Loucy (cell line): ENCODE data around the gene NUMB.

Source experiments
- H2AFZ ChIP-seq: fragments of 200-600 bp; sonication (generic); 2 replicates; pipeline ENCODE4 v1.6.0; 2016; ENCODE audit warnings: antibody characterized with exemption, mild to moderate bottlenecking, low read length, moderate library complexity
- H3F3A ChIP-seq: fragments of 200-600 bp; 2 replicates; pipeline ENCODE4 v1.6.0; 2016; ENCODE audit warnings: antibody characterized with exemption, low read depth, mild to moderate bottlenecking
- H3K27me3 ChIP-seq: fragments of 200-600 bp; sonication (generic); 2 replicates; pipeline ENCODE4 v1.6.1; 2014; ENCODE audit warnings: low read length, mild to moderate bottlenecking; ENCODE audit not compliant: insufficient read depth, poor library complexity, severe bottlenecking
- H3K36me3 ChIP-seq: fragments of 200-600 bp; sonication (generic); 2 replicates; pipeline ENCODE4 v1.6.1; 2016; ENCODE audit warnings: low read length; ENCODE audit not compliant: insufficient read depth
- H3K4me1 ChIP-seq: fragments of 200-600 bp; sonication (generic); 2 replicates; pipeline ENCODE4 v1.5.1; 2014; ENCODE audit warnings: low read length, mild to moderate bottlenecking; ENCODE audit not compliant: insufficient read depth, poor library complexity, severe bottlenecking
- H3K4me2 ChIP-seq: fragments of 200-600 bp; sonication (generic); 2 replicates; pipeline ENCODE4 v1.6.0; 2014; ENCODE audit warnings: antibody characterized with exemption, low read length, low read depth, mild to moderate bottlenecking; ENCODE audit not compliant: poor library complexity, severe bottlenecking
- H3K4me3 ChIP-seq: fragments of 200-600 bp; sonication (generic); 2 replicates; pipeline ENCODE4 v1.5.1; 2014; ENCODE audit warnings: low read length, mild to moderate bottlenecking, mixed read lengths; ENCODE audit not compliant: poor library complexity, severe bottlenecking
- H3K79me2 ChIP-seq: fragments of 200-600 bp; sonication (generic); 2 replicates; pipeline ENCODE4 v1.6.1; 2014; ENCODE audit warnings: low read length; ENCODE audit not compliant: insufficient read depth
- H3K9ac ChIP-seq: fragments of 200-600 bp; sonication (generic); 2 replicates; pipeline ENCODE4 v1.6.0; 2014; ENCODE audit warnings: mild to moderate bottlenecking, low read depth, low read length, moderate library complexity; ENCODE audit not compliant: poor library complexity, severe bottlenecking
- H3K9me2 ChIP-seq: fragments of 200-600 bp; sonication (generic); replicated peaks from 2 replicates; pipeline ENCODE4 v1.6.1; 2016; ENCODE audit warnings: low read depth, low read length, mixed read lengths
- H3K9me3 ChIP-seq: fragments of 200-600 bp; sonication (generic); 2 replicates; pipeline ENCODE4 v1.6.1; 2014; ENCODE audit warnings: mild to moderate bottlenecking, antibody characterized with exemption, low read length, low read depth; ENCODE audit not compliant: insufficient read depth
- H4K20me1 ChIP-seq: fragments of 200-600 bp; sonication (generic); 2 replicates; pipeline ENCODE4 v1.6.0; 2014; ENCODE audit warnings: antibody characterized with exemption, low read length, mild to moderate bottlenecking; ENCODE audit not compliant: insufficient read depth, poor library complexity, severe bottlenecking
- EZH2phosphoT487 ChIP-seq: fragments of 200-600 bp; IDR thresholded peaks from 2 replicates; pipeline ENCODE4 v1.6.1; 2018; ENCODE audit warnings: antibody characterized with exemption, mild to moderate bottlenecking, moderate library complexity, borderline replicate concordance
- TF ChIP-seq, protein P1 (sequence below): fragments of 200-600 bp; sonication (generic); conservative IDR thresholded peaks from 2 replicates; pipeline ENCODE4 v1.5.1; 2014; ENCODE audit warnings: mild to moderate bottlenecking, antibody characterized with exemption, low read length

The NUMB gene

GRCh38 chr14:73375861-73376260, 82.5 kb downstream of the NUMB start:
- peaks cover 14% of the 10 kb centered on the region; the same call in 1 of the 2 replicates for H3K79me2 ChIP-seq
- TF ChIP-seq, protein P1, sequence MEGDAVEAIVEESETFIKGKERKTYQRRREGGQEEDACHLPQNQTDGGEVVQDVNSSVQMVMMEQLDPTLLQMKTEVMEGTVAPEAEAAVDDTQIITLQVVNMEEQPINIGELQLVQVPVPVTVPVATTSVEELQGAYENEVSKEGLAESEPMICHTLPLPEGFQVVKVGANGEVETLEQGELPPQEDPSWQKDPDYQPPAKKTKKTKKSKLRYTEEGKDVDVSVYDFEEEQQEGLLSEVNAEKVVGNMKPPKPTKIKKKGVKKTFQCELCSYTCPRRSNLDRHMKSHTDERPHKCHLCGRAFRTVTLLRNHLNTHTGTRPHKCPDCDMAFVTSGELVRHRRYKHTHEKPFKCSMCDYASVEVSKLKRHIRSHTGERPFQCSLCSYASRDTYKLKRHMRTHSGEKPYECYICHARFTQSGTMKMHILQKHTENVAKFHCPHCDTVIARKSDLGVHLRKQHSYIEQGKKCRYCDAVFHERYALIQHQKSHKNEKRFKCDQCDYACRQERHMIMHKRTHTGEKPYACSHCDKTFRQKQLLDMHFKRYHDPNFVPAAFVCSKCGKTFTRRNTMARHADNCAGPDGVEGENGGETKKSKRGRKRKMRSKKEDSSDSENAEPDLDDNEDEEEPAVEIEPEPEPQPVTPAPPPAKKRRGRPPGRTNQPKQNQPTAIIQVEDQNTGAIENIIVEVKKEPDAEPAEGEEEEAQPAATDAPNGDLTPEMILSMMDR = no peak
- no peak for TF ChIP-seq EZH2phosphoT487
- H4K20me1 ChIP-seq = no peaks in the 10 kb centered on the region

GRCh38 chr14:73374218-73374617, 84.1 kb downstream of the NUMB start:
- no peak overlapping the region for H3K4me3 ChIP-seq
- H3K9me3 ChIP-seq = no peaks in the 10 kb centered on the region
- no peak overlapping the region for H2AFZ ChIP-seq
- no peaks in the 10 kb centered on the region for H3K36me3 ChIP-seq
- H3K27me3 ChIP-seq = no peaks in the 10 kb centered on the region
- H3F3A ChIP-seq = no peaks in the 10 kb centered on the region
- no peaks in the 10 kb centered on the region for H4K20me1 ChIP-seq
- H3K9me2 ChIP-seq = no peaks in the 10 kb centered on the region
- TF ChIP-seq, protein P1 = no peak
- no peak for TF ChIP-seq EZH2phosphoT487
- H3K4me1 ChIP-seq = no peaks in the 10 kb centered on the region
- H3K9ac ChIP-seq = no peak overlapping the region
- H3K79me2 ChIP-seq = peaks cover 14% of the 10 kb centered on the region; the same call in 1 of the 2 replicates
- H3K4me2 ChIP-seq = no peak overlapping the region

More at GRCh38 chr14:73375861-73376260, 82.5 kb downstream of the NUMB start:
- Histone ChIP-seq H2AFZ (no peak overlapping the region), H3K36me3 (no peaks in the 10 kb centered on the region), H3K9me3 (no peaks in the 10 kb centered on the region), H3F3A (no peaks in the 10 kb centered on the region), H3K9me2 (no peaks in the 10 kb centered on the region), H3K4me1 (no peaks in the 10 kb centered on the region), H3K27me3 (no peaks in the 10 kb centered on the region), H3K4me3 (no peak overlapping the region), H3K9ac (no peak overlapping the region), H3K4me2 (no peak overlapping the region)

DNA sequence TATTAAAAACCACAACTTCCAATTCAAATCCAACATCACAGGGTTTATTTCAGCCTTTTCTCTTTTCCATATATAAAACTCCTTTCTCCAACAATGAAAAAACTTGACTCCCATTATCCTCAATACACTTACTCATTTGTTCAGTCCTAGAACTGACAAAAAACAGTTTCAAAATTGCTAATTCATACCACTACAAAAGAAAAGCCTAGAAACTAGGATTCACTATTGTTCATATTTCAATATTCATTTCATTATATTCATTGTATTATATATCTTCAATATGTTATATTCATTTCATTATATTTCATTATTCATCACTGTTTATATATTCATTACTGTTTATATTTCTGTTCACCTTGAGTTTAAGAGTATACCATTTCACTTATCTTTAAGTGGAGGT, 85.8 kb downstream of the NUMB start:
- no peaks in the 10 kb centered on the region for H3K27me3 ChIP-seq
- peaks cover 14% of the 10 kb centered on the region; the same call in 1 of the 2 replicates for H3K79me2 ChIP-seq
- no peaks in the 10 kb centered on the region for H3K9me3 ChIP-seq
- no peak overlapping the region for H3K4me2 ChIP-seq
- no peaks in the 10 kb centered on the region for H3K36me3 ChIP-seq
- H4K20me1 ChIP-seq = no peaks in the 10 kb centered on the region
- no peak overlapping the region for H3K4me3 ChIP-seq
- no peaks in the 10 kb centered on the region for H3K4me1 ChIP-seq
- H2AFZ ChIP-seq = no peak overlapping the region
- H3K9me2 ChIP-seq = no peaks in the 10 kb centered on the region
- no peaks in the 10 kb centered on the region for H3F3A ChIP-seq
- TF ChIP-seq, protein P1 = no peak
- no peak for TF ChIP-seq EZH2phosphoT487
- H3K9ac ChIP-seq = no peak overlapping the region
